ENCODE results near the gene UBE2L6. TPM values are rescaled to one million over a fixed set of nuclear protein-coding genes. Genes with fewer than 3 reads are reported as not detected.

Gene UBE2L6
- total RNA-seq, 1 experiment from 2014 or later: 38.8 TPM

DNA sequence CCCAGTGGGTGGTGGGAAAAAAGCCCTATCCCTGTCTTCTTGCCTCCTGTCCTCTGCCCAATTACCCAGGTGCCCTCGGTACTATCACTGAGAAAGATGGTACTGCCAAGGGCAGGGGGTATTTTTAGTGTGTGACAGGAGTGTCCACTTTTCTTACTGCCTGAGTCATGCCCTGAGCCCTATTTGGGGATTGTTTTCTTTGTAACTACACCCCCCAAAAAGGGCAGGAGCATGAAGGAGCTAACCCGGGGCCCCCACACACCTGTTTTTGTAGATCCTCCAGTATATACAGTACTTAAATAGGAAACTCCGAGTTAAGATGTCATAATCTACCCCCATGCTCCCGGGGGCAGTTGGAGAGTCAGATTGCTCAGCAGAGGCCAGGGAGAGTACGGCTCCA, 26.3 kb downstream of the UBE2L6 start (continued):
- TF ChIP-seq, protein P1, sequence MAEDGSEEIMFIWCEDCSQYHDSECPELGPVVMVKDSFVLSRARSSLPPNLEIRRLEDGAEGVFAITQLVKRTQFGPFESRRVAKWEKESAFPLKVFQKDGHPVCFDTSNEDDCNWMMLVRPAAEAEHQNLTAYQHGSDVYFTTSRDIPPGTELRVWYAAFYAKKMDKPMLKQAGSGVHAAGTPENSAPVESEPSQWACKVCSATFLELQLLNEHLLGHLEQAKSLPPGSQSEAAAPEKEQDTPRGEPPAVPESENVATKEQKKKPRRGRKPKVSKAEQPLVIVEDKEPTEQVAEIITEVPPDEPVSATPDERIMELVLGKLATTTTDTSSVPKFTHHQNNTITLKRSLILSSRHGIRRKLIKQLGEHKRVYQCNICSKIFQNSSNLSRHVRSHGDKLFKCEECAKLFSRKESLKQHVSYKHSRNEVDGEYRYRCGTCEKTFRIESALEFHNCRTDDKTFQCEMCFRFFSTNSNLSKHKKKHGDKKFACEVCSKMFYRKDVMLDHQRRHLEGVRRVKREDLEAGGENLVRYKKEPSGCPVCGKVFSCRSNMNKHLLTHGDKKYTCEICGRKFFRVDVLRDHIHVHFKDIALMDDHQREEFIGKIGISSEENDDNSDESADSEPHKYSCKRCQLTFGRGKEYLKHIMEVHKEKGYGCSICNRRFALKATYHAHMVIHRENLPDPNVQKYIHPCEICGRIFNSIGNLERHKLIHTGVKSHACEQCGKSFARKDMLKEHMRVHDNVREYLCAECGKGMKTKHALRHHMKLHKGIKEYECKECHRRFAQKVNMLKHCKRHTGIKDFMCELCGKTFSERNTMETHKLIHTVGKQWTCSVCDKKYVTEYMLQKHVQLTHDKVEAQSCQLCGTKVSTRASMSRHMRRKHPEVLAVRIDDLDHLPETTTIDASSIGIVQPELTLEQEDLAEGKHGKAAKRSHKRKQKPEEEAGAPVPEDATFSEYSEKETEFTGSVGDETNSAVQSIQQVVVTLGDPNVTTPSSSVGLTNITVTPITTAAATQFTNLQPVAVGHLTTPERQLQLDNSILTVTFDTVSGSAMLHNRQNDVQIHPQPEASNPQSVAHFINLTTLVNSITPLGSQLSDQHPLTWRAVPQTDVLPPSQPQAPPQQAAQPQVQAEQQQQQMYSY (CRISPR knock-in tag; IDR thresholded peaks at IDR 0.05): no peak
- TF ChIP-seq NR2C2 (CRISPR knock-in tag; IDR thresholded peaks at IDR 0.05): no peak
- TF ChIP-seq, protein P2, sequence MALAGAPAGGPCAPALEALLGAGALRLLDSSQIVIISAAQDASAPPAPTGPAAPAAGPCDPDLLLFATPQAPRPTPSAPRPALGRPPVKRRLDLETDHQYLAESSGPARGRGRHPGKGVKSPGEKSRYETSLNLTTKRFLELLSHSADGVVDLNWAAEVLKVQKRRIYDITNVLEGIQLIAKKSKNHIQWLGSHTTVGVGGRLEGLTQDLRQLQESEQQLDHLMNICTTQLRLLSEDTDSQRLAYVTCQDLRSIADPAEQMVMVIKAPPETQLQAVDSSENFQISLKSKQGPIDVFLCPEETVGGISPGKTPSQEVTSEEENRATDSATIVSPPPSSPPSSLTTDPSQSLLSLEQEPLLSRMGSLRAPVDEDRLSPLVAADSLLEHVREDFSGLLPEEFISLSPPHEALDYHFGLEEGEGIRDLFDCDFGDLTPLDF (CRISPR knock-in tag; IDR thresholded peaks at IDR 0.05): no peak

DNA sequence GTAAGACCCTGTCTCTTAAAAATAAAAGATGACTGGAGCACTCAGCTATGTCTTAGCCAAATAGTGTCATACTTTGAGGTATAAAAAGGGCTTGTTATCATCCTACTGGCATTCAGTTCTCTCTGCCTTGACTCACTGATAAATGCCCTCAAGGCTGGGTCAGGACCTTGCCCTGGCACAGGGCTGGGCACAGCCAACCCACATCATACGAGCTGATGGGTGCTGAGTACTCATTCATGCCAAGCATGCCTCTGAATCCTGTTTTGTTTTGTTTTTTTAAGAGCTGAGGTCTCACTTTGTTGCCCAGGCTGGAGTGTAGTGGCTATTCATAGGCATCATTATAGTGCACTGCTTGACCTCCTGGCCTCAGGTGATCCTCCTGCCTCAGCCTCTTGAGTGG, 28.1 kb downstream of the UBE2L6 start:
- Mint-ChIP-seq H3K9me3 (no peaks in the 10 kb centered on the region), H3K4me3 (no peak overlapping the region), H3K4me1 (peaks cover 31% of the 10 kb centered on the region), H3K27ac (no peak overlapping the region), H3K27me3 (ENCODE audit: low read depth) (peaks cover 5% of the 10 kb centered on the region), H3K36me3 (no peaks in the 10 kb centered on the region)
- ChIA-PET CTCF (interaction anchor here (1.0 to 1.5 kb wide), 2 partner anchors 8 to 81 kb away, joined by 3 to 11 read pairs; no protein-coding TSS in a partner anchor), POLR2A (no interaction called here)
- DNase-seq (ENCODE audit: low spot score) (no peak), ATAC-seq (no peak)
- TF ChIP-seq, protein P2 (CRISPR knock-in tag; IDR thresholded peaks at IDR 0.05): no peak
- TF ChIP-seq FOXJ3 (CRISPR knock-in tag; IDR thresholded peaks at IDR 0.05; ENCODE audit: borderline replicate concordance): no peak
- TF ChIP-seq, protein P3, sequence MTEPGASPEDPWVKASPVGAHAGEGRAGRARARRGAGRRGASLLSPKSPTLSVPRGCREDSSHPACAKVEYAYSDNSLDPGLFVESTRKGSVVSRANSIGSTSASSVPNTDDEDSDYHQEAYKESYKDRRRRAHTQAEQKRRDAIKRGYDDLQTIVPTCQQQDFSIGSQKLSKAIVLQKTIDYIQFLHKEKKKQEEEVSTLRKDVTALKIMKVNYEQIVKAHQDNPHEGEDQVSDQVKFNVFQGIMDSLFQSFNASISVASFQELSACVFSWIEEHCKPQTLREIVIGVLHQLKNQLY (CRISPR knock-in tag; IDR thresholded peaks at IDR 0.05): no peak
- TF ChIP-seq, protein P4, sequence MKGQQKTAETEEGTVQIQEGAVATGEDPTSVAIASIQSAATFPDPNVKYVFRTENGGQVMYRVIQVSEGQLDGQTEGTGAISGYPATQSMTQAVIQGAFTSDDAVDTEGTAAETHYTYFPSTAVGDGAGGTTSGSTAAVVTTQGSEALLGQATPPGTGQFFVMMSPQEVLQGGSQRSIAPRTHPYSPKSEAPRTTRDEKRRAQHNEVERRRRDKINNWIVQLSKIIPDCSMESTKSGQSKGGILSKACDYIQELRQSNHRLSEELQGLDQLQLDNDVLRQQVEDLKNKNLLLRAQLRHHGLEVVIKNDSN (CRISPR knock-in tag; IDR thresholded peaks at IDR 0.05): no peak
- no peak for TF ChIP-seq NFYB (CRISPR knock-in tag; conservative IDR thresholded peaks at IDR 0.05; ENCODE audit: low read depth)
- TF ChIP-seq ZNF263 (CRISPR knock-in tag; IDR thresholded peaks at IDR 0.05; ENCODE audit: low read depth): no peak
- TF ChIP-seq, protein P5, sequence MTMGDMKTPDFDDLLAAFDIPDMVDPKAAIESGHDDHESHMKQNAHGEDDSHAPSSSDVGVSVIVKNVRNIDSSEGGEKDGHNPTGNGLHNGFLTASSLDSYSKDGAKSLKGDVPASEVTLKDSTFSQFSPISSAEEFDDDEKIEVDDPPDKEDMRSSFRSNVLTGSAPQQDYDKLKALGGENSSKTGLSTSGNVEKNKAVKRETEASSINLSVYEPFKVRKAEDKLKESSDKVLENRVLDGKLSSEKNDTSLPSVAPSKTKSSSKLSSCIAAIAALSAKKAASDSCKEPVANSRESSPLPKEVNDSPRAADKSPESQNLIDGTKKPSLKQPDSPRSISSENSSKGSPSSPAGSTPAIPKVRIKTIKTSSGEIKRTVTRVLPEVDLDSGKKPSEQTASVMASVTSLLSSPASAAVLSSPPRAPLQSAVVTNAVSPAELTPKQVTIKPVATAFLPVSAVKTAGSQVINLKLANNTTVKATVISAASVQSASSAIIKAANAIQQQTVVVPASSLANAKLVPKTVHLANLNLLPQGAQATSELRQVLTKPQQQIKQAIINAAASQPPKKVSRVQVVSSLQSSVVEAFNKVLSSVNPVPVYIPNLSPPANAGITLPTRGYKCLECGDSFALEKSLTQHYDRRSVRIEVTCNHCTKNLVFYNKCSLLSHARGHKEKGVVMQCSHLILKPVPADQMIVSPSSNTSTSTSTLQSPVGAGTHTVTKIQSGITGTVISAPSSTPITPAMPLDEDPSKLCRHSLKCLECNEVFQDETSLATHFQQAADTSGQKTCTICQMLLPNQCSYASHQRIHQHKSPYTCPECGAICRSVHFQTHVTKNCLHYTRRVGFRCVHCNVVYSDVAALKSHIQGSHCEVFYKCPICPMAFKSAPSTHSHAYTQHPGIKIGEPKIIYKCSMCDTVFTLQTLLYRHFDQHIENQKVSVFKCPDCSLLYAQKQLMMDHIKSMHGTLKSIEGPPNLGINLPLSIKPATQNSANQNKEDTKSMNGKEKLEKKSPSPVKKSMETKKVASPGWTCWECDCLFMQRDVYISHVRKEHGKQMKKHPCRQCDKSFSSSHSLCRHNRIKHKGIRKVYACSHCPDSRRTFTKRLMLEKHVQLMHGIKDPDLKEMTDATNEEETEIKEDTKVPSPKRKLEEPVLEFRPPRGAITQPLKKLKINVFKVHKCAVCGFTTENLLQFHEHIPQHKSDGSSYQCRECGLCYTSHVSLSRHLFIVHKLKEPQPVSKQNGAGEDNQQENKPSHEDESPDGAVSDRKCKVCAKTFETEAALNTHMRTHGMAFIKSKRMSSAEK (CRISPR knock-in tag; IDR thresholded peaks at IDR 0.05; ENCODE audit: borderline replicate concordance): no peak
- TF ChIP-seq ZNF416 (CRISPR knock-in tag; IDR thresholded peaks at IDR 0.05): no peak
- TF ChIP-seq CBFB (CRISPR knock-in tag; IDR thresholded peaks at IDR 0.05; ENCODE audit: low read depth): no peak
- TF ChIP-seq, protein P6, sequence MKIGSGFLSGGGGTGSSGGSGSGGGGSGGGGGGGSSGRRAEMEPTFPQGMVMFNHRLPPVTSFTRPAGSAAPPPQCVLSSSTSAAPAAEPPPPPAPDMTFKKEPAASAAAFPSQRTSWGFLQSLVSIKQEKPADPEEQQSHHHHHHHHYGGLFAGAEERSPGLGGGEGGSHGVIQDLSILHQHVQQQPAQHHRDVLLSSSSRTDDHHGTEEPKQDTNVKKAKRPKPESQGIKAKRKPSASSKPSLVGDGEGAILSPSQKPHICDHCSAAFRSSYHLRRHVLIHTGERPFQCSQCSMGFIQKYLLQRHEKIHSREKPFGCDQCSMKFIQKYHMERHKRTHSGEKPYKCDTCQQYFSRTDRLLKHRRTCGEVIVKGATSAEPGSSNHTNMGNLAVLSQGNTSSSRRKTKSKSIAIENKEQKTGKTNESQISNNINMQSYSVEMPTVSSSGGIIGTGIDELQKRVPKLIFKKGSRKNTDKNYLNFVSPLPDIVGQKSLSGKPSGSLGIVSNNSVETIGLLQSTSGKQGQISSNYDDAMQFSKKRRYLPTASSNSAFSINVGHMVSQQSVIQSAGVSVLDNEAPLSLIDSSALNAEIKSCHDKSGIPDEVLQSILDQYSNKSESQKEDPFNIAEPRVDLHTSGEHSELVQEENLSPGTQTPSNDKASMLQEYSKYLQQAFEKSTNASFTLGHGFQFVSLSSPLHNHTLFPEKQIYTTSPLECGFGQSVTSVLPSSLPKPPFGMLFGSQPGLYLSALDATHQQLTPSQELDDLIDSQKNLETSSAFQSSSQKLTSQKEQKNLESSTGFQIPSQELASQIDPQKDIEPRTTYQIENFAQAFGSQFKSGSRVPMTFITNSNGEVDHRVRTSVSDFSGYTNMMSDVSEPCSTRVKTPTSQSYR (CRISPR knock-in tag; IDR thresholded peaks at IDR 0.05): no peak
- no peak for TF ChIP-seq ZNF423 (CRISPR knock-in tag; IDR thresholded peaks at IDR 0.05)
- no peak for TF ChIP-seq ETV6 (CRISPR knock-in tag; IDR thresholded peaks at IDR 0.05)
- no peak for TF ChIP-seq JUN (CRISPR knock-in tag; IDR thresholded peaks at IDR 0.05)
- TF ChIP-seq, protein P7, sequence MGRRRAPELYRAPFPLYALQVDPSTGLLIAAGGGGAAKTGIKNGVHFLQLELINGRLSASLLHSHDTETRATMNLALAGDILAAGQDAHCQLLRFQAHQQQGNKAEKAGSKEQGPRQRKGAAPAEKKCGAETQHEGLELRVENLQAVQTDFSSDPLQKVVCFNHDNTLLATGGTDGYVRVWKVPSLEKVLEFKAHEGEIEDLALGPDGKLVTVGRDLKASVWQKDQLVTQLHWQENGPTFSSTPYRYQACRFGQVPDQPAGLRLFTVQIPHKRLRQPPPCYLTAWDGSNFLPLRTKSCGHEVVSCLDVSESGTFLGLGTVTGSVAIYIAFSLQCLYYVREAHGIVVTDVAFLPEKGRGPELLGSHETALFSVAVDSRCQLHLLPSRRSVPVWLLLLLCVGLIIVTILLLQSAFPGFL (CRISPR knock-in tag; IDR thresholded peaks at IDR 0.05; ENCODE audit: borderline replicate concordance): no peak
- TF ChIP-seq KAT7 (CRISPR knock-in tag; IDR thresholded peaks at IDR 0.05; ENCODE audit: borderline replicate concordance): no peak
- no peak for TF ChIP-seq ELF4 (CRISPR knock-in tag; IDR thresholded peaks at IDR 0.05; ENCODE audit: low read depth)
- TF ChIP-seq, protein P8, sequence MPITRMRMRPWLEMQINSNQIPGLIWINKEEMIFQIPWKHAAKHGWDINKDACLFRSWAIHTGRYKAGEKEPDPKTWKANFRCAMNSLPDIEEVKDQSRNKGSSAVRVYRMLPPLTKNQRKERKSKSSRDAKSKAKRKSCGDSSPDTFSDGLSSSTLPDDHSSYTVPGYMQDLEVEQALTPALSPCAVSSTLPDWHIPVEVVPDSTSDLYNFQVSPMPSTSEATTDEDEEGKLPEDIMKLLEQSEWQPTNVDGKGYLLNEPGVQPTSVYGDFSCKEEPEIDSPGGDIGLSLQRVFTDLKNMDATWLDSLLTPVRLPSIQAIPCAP (CRISPR knock-in tag; IDR thresholded peaks at IDR 0.05): no peak
